Fibroblast of the aortic adventitia (primary cell): ENCODE results near the gene NRG2. TPM values are rescaled to one million over a fixed set of nuclear protein-coding genes. Genes with fewer than 3 reads are reported as not detected.
A peak's percentile ranks its signal among the peaks of the same experiment; 100 is the strongest.

Experiments
- DNase-seq: peaks from one replicate; pipeline ENCODE4 v3.0.0-alpha.2; 2010; ENCODE audit warnings: low read depth
- H3K4me3 ChIP-seq: 2 replicates; pipeline ENCODE4 v1.5.1; 2011; ENCODE audit warnings: low read depth, mild to moderate bottlenecking, control low read depth, low read length, moderate library complexity
- total RNA-seq: library from RNA; depleted of rRNA; stranded (reverse); fragments of >200 nt; gene quantifications from 2 replicates; pipeline ENCODE4 v1.2.3, GENCODE V29; 2012; ENCODE audit warnings: low replicate concordance
- TF ChIP-seq, protein P1 (sequence below): IDR thresholded peaks from 2 replicates; pipeline ENCODE4 v1.5.1; 2011; ENCODE audit warnings: mild to moderate bottlenecking, low read length, control low read depth, inconsistent platforms; ENCODE audit not compliant: insufficient read depth

Gene NRG2
- total RNA-seq, 1 donor, result 0.36 TPM

DNA sequence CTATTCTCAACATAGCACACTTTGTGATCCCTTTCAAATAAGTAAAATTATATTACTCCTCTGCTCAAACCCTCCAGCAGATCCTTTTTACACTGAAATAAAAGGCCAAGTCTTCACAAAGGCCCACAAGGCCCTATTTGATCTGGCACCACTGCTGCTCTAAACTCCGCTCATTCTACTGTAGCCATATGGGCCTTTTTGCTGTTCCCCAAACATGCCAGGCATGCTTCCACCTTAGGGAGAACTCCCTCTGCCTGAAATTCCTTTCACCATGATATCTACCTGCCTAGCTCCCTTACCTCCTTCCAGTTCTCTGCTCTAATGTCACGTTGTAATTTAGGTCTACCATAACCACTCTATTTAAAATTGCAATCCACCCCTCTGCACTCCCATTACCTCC is 28.3 kb downstream of the NRG2 start:
- H3K4me3 ChIP-seq, result no peak overlapping the region
- TF ChIP-seq, protein P1, sequence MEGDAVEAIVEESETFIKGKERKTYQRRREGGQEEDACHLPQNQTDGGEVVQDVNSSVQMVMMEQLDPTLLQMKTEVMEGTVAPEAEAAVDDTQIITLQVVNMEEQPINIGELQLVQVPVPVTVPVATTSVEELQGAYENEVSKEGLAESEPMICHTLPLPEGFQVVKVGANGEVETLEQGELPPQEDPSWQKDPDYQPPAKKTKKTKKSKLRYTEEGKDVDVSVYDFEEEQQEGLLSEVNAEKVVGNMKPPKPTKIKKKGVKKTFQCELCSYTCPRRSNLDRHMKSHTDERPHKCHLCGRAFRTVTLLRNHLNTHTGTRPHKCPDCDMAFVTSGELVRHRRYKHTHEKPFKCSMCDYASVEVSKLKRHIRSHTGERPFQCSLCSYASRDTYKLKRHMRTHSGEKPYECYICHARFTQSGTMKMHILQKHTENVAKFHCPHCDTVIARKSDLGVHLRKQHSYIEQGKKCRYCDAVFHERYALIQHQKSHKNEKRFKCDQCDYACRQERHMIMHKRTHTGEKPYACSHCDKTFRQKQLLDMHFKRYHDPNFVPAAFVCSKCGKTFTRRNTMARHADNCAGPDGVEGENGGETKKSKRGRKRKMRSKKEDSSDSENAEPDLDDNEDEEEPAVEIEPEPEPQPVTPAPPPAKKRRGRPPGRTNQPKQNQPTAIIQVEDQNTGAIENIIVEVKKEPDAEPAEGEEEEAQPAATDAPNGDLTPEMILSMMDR, result no peak
- DNase-seq, result no peak

DNA sequence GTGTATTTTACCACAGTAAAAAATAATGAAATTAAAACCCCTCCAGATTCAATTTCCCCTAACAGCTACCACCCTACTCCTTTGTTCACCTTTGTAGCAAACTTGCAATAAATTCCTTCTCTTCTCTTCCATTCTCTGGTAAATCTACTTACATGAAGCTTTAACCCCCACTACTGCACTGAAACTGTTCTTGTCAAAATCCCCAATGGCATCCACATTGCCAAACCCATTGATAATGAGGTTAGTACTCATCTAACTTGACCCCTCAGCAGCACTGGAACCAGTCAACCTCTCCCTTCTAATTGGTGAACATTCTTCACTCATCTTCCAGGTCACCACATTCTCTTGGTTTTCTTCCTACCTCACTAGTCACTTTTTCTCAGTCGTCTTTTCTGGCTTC is 29.6 kb downstream of the NRG2 start:
- H3K4me3 ChIP-seq, result no peak overlapping the region
- TF ChIP-seq, protein P1, result no peak
- no peak for DNase-seq

- no peak for DNase-seq
- H3K4me3 ChIP-seq, result no peak overlapping the region
- TF ChIP-seq, protein P1, result no peak
Measured at GRCh38 chr5:140012443-140012842, 30.7 kb downstream of the NRG2 start.

- TF ChIP-seq, protein P1, result no peak
- peak; percentile 15 for DNase-seq
- no peak overlapping the region for H3K4me3 ChIP-seq
Measured at GRCh38 chr5:140011297-140011802, 31.7 kb downstream of the NRG2 start.

DNA sequence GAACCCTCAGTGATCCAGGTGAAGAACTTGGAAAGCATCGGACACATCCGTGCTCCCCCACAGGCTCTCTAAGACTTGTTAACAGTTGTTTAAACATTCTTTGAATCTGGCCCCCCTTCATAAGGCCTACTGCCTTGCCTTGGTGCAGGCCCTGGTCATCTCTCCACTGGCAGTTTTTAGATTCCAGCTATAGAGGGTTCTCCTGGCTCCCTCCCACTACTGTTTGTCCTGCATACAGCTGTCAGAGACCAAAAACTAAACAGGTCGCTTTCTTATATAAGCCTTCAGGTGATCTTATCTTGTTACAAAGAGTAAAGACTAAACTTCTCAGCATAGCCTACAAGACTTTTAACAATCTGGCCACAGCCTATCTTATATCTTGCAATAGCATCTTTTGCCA is 32.3 kb downstream of the NRG2 start:
- TF ChIP-seq, protein P1, result no peak
- DNase-seq, result no peak

GRCh38 chr5:140007311-140007710 is 35.8 kb downstream of the NRG2 start:
- DNase-seq, result no peak
- TF ChIP-seq, protein P1, result no peak
- no peak overlapping the region for H3K4me3 ChIP-seq

More for the DNA sequence above, 32.3 kb downstream of the NRG2 start:
- H3K4me3 ChIP-seq, result no peak overlapping the region

DNA sequence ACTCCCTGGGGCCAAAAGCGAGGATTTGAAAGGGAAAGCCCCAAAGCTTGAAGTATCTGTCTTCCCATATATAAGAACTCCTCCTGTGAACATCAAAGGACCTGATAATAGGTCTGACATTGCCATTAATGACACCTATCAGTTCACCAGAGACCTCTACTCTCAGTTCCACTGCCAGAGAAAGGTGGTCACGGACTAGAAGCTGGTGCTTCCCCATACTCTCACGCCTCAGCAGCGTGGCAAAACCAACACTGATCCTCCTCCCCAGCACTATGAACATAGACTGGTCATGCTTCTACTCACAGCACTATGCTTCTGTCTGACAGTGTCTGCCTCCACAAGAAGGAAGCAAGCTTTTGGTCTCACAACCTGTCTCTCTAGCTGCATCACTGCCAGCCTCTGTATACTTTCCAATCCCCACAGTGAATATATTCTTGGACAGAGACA is 37.9 kb downstream of the NRG2 start:
- TF ChIP-seq, protein P1, result no peak
- DNase-seq, result no peak
- no peak overlapping the region for H3K4me3 ChIP-seq
